GM12878 (cell line): Measurements from ENCODE around the gene RELT. TPM values are rescaled to one million over a fixed set of nuclear protein-coding genes. Genes with fewer than 3 reads are reported as not detected.

ENCODE experiments used
- ATAC-seq: fragments of 200-7000 bp; cut with Tn5 transposase; 3 replicates; pipeline ENCODE4 v1.9.1; 2020; ENCODE audit warnings: mild to moderate bottlenecking, moderate library complexity
- BruUV-seq: library from RNA; stranded (reverse); fragments of 400-500 nt; replicated peaks from 2 replicates; lab custom pipeline; 2021; lab: Mats Ljungman, UMichigan
- CTCF ChIA-PET: fragments of 300-600 bp; sonication (Branson Sonifier 250); formaldehyde crosslinking; extraction: SDS; loops from one replicate; lab custom pipeline; 2021; ENCODE audit warnings: inconsistent platforms; lab: Yijun Ruan, JAX
- POLR2A ChIA-PET: fragments of 350-600 bp; formaldehyde crosslinking; extraction: SDS; loops from one replicate; lab custom pipeline; 2021; ENCODE audit warnings: inconsistent platforms; lab: Charles Lee
- RAD21 ChIA-PET: fragments of 300-600 bp; sonication (Branson Sonifier 250); formaldehyde crosslinking; loops from one replicate; lab custom pipeline; 2023; ENCODE audit warnings: antibody characterized with exemption; ENCODE audit not compliant: unreplicated experiment; lab: Charles Lee
- SMC1A ChIA-PET: fragments of 300-600 bp; sonication (Branson Sonifier 250); formaldehyde crosslinking; loops from one replicate; lab custom pipeline; 2023; ENCODE audit not compliant: unreplicated experiment, uncharacterized antibody; lab: Charles Lee
- DNase-seq: peaks from one replicate; pipeline ENCODE4 v3.0.0-alpha.2; 2011; ENCODE audit warnings: low read depth, low spot score
- FAIRE-seq: peaks from 3 replicates; lab custom pipeline; 2011; peaks lifted over from hg19 to GRCh38; lab: Jason Lieb, UNC
- H2AFZ ChIP-seq: 2 replicates; pipeline ENCODE4 v1.6.0; 2011; ENCODE audit warnings: low read depth, low read length, control low read depth; ENCODE audit not compliant: control insufficient read depth
- H3K27ac ChIP-seq: 2 replicates; pipeline ENCODE4 v1.5.1; 2011; ENCODE audit warnings: control low read depth; ENCODE audit not compliant: control insufficient read depth, insufficient read depth
- H3K27me3 ChIP-seq, 2 experiments: replicated peaks in 1 of 2; 2 replicates each; pipeline versions ENCODE4 v1.6.0 to v1.6.1; 2011; ENCODE audit warnings: low read length in 1 of 2; ENCODE audit not compliant: control insufficient read depth in 2 of 2, insufficient read depth in 2 of 2
- H3K36me3 ChIP-seq, 2 experiments: 2 replicates each; pipeline ENCODE4 v1.5.1; 2011; ENCODE audit warnings: low read length in 1 of 2; ENCODE audit not compliant: control insufficient read depth in 2 of 2, insufficient read depth in 2 of 2
- H3K4me1 ChIP-seq: 2 replicates; pipeline ENCODE4 v1.6.1; 2011; ENCODE audit warnings: mild to moderate bottlenecking, low read length, moderate library complexity, mixed read lengths; ENCODE audit not compliant: control insufficient read depth, insufficient read depth
- H3K4me2 ChIP-seq: 2 replicates; pipeline ENCODE4 v1.6.0; 2011; ENCODE audit warnings: control low read depth; ENCODE audit not compliant: control insufficient read depth, insufficient read depth
- H3K4me3 ChIP-seq: fragments of 200-600 bp; sonication (generic); 2 replicates; pipeline ENCODE4 v1.5.1; 2016
- H3K79me2 ChIP-seq: 2 replicates; pipeline ENCODE4 v1.6.0; 2011; ENCODE audit warnings: low read length; ENCODE audit not compliant: control insufficient read depth, insufficient read depth
- H3K9ac ChIP-seq: 2 replicates; pipeline ENCODE4 v1.8.0; 2011; ENCODE audit warnings: low read length, control low read depth, mixed read lengths; ENCODE audit not compliant: control insufficient read depth, insufficient read depth
- H3K9me3 ChIP-seq: replicated peaks from 3 replicates; pipeline ENCODE4 v1.5.1; 2011; ENCODE audit warnings: mild to moderate bottlenecking, low read length; ENCODE audit not compliant: control insufficient read depth, insufficient read depth
- H4K20me1 ChIP-seq: 2 replicates; pipeline ENCODE4 v1.6.0; 2011; ENCODE audit not compliant: control insufficient read depth, insufficient read depth
- CBFB ChIP-seq: IDR thresholded peaks from 2 replicates; pipeline ENCODE4 v1.6.1; 2016; ENCODE audit warnings: antibody characterized with exemption, low read depth
- CEBPB ChIP-seq, 2 experiments: fragments of 150-350 bp in 1 of 2; IDR thresholded peaks; 2 replicates each; pipeline ENCODE4 v1.6.1; 2012 to 2014; ENCODE audit warnings: low read depth in 2 of 2, low read length in 2 of 2, borderline replicate concordance in 1 of 2, inconsistent platforms in 1 of 2
- EGR1 ChIP-seq, 2 experiments: IDR thresholded peaks; 1 replicate in 1 of 2; 2 replicates in 1 of 2; pipeline ENCODE4 v1.6.1; 2011 to 2012; ENCODE audit warnings: low read depth in 2 of 2, low read length in 2 of 2, borderline replicate concordance in 1 of 2, mild to moderate bottlenecking in 1 of 2, moderate library complexity in 1 of 2
- HDAC6 ChIP-seq: fragments of 200-600 bp; sonication (generic); IDR thresholded peaks from one replicate; pipeline ENCODE4 v1.8.0; 2017; ENCODE audit warnings: antibody characterized with exemption; ENCODE audit not compliant: unreplicated experiment
- IKZF1 ChIP-seq: fragments of 450-650 bp; conservative IDR thresholded peaks from 2 replicates; pipeline ENCODE4 v1.6.1; 2017; ENCODE audit warnings: antibody characterized with exemption, mild to moderate bottlenecking
- MEF2A ChIP-seq: IDR thresholded peaks from 2 replicates; pipeline ENCODE4 v1.6.1; 2011; ENCODE audit warnings: low read depth, mild to moderate bottlenecking, low read length, moderate library complexity; ENCODE audit not compliant: insufficient read depth
- NFYB ChIP-seq: IDR thresholded peaks from 2 replicates; pipeline ENCODE4 v1.6.1; 2011; ENCODE audit warnings: low read depth, mild to moderate bottlenecking, low read length, improper control_type of control experiment, moderate library complexity; ENCODE audit not compliant: insufficient read depth
- POLR2A ChIP-seq: IDR thresholded peaks from 2 replicates; pipeline ENCODE4 v1.6.1; 2011; ENCODE audit warnings: low read depth, mild to moderate bottlenecking, low read length
- POU2F2 ChIP-seq: IDR thresholded peaks from 3 replicates; pipeline ENCODE4 v1.6.1; 2011; ENCODE audit warnings: low read depth, mild to moderate bottlenecking, low read length, borderline replicate concordance
- TAF1 ChIP-seq: IDR thresholded peaks from 2 replicates; pipeline ENCODE4 v1.6.1; 2011; ENCODE audit warnings: mild to moderate bottlenecking, low read depth, low read length, borderline replicate concordance
- WGBS: methylation state at CpG from one replicate; pipeline ENCODE4 v1.1.6; 2016; ENCODE audit warnings: low lambda C conversion rate; ENCODE audit not compliant: insufficient replicate concordance, insufficient coverage; ENCODE audit errors: missing lambda C conversion rate; 5-methylcytosine and 5-hydroxymethylcytosine counted together
- in situ Hi-C: fragments of 300-500 bp; cut with MboI; formaldehyde crosslinking; loops from 9 replicates; pipeline ENCODE4 v1.14.3; 2018; ENCODE audit warnings: mixed read lengths
- intact Hi-C: fragments of 100-400 bp; cut with micrococcal nuclease; formaldehyde crosslinking; loops from one replicate; pipeline ENCODE4 v1.14.2; 2022; ENCODE audit not compliant: unreplicated experiment
- polyA plus RNA-seq, 11 experiments: library from polyadenylated mRNA; depleted of rRNA in 4 of 11; unstranded in 6 of 11; stranded (reverse) in 5 of 11; fragments of >200 nt; fragmentation: Nextera tagmentation in 4 of 11; fragmentation: Illumina TruSeq in 1 of 11; extraction: Ambion mirVana in 4 of 11; extraction: Trizol in 1 of 11; gene quantifications; 1 replicate in 1 of 11; 2 replicates in 10 of 11; pipeline versions ENCODE4 v1.2.1 to v1.2.3, GENCODE V29; 2011 to 2016; ENCODE audit warnings: inconsistent platforms in 2 of 11, missing spikeins in 2 of 11, low read depth in 1 of 11
- total RNA-seq, 4 experiments: library from RNA; depleted of rRNA in 3 of 4; stranded (reverse); fragments of >200 nt in 3 of 4; fragmentation: Illumina TruSeq in 1 of 4; extraction: Trizol in 1 of 4; gene quantifications; 2 replicates each; pipeline versions ENCODE4 v1.2.1 to v1.2.3, GENCODE V29; 2013 to 2021
- TF ChIP-seq, protein P1 (sequence below): fragments of 450-650 bp; conservative IDR thresholded peaks from 2 replicates; pipeline ENCODE4 v1.6.1; 2017; ENCODE audit warnings: mild to moderate bottlenecking, moderate library complexity
- TF ChIP-seq, protein P2 (sequence below): fragments of 450-650 bp; formaldehyde crosslinking; IDR thresholded peaks from 2 replicates; pipeline ENCODE4 v1.4.0; 2020; ENCODE audit warnings: mild to moderate bottlenecking, moderate library complexity

Gene RELT
- total and polyA plus RNA-seq, 10 of the 15 experiments (the other 5 are each of a cell fraction or from before 2014, with no cell fraction given) = 1.2 to 28.5 (median 10.8) TPM

DNA sequence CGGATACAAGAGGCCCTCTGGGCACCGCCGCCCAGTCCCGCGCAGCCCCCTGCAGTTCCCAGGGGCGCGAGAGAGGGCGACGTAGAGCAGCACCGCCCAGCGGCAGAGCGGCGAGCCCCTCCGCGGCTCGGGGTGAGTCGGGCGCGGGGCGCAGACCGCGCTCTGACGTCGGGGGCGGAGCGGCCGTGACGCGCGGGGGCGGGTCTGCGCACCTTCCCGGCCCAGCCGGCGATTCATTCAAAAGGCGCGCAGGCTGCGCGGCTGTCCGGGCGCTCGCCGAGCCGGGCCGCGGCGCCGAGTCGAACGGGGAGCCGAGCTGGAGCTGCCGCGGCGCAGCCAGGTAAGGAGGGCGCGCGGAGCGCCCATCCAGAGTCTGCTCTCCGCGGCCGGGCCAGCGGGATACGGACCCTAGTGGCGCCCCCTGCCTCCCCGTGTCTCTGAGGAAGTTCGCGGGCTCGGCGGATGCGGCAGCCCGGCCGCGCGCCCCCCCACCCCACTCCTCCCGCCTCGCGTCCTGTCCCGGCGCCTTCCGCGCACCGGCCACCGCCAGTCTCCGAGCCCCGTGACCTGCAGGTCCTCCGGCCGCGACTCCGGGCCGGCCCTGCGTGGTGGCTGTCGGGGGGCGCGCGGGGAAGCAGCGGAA, at the start of gene RELT (continued):
- TF ChIP-seq CEBPB (IDR thresholded peaks at IDR 0.05; ENCODE audit: borderline replicate concordance in 1 of 2, low read depth in 2 of 2, low read length in 2 of 2) (no peak), POU2F2 (peak; percentile 94), TAF1 (peak; percentile 94), HDAC6 (peak; percentile 79)
- TF ChIP-seq, protein P1, sequence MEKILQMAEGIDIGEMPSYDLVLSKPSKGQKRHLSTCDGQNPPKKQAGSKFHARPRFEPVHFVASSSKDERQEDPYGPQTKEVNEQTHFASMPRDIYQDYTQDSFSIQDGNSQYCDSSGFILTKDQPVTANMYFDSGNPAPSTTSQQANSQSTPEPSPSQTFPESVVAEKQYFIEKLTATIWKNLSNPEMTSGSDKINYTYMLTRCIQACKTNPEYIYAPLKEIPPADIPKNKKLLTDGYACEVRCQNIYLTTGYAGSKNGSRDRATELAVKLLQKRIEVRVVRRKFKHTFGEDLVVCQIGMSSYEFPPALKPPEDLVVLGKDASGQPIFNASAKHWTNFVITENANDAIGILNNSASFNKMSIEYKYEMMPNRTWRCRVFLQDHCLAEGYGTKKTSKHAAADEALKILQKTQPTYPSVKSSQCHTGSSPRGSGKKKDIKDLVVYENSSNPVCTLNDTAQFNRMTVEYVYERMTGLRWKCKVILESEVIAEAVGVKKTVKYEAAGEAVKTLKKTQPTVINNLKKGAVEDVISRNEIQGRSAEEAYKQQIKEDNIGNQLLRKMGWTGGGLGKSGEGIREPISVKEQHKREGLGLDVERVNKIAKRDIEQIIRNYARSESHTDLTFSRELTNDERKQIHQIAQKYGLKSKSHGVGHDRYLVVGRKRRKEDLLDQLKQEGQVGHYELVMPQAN = peak; percentile 96

DNA sequence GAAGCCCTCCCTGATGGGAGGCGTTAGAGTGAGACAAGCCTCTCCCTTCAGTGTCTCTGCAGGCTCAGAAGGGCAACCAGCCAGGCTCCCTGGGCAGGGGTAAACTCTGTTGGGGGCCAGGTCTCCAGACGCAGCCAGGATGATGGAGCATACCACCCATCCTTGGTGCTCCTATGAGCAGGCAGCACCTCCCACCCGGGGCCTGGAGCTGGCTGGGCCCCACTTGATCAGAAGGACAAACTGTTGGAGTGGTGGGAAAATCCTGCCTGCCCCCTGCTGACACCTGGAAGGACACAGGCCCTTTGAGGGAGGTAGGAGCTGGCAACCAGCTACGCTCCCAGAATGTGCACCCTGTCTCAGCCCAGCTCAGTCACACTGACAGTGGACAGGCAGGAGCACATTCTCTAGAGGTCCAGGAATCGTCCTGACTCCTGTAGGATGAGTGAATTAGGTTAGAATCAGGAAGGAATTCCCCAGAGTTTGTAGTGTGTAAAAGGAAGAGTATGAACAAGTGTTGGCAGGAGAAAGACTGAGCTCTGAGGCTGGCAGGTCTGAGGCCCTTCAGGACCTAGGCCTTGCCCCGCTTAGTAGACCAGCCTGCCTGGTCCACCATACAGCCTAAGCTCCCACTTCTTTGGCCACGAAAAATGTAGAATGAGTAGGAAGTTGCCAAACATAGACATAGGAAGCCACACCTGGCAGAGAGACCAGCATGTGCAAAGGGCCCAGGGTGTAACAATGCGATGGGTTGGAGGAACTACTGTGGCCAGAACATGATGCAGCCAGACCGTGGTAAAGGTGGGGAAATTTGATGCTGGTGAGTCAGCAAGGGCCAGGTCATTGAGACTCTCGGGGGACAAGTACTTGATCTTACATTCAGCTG, 49.0 kb upstream of the RELT start:
- CTCF ChIA-PET = interaction anchor here (1.1 to 7.6 kb wide), 13 partner anchors 10 to 61 kb away, joined by 3 to 126 read pairs (median 10); partner anchors contain the start of gene ARHGEF17
- in situ Hi-C loops = no loop called here
- TF ChIP-seq, protein P2, sequence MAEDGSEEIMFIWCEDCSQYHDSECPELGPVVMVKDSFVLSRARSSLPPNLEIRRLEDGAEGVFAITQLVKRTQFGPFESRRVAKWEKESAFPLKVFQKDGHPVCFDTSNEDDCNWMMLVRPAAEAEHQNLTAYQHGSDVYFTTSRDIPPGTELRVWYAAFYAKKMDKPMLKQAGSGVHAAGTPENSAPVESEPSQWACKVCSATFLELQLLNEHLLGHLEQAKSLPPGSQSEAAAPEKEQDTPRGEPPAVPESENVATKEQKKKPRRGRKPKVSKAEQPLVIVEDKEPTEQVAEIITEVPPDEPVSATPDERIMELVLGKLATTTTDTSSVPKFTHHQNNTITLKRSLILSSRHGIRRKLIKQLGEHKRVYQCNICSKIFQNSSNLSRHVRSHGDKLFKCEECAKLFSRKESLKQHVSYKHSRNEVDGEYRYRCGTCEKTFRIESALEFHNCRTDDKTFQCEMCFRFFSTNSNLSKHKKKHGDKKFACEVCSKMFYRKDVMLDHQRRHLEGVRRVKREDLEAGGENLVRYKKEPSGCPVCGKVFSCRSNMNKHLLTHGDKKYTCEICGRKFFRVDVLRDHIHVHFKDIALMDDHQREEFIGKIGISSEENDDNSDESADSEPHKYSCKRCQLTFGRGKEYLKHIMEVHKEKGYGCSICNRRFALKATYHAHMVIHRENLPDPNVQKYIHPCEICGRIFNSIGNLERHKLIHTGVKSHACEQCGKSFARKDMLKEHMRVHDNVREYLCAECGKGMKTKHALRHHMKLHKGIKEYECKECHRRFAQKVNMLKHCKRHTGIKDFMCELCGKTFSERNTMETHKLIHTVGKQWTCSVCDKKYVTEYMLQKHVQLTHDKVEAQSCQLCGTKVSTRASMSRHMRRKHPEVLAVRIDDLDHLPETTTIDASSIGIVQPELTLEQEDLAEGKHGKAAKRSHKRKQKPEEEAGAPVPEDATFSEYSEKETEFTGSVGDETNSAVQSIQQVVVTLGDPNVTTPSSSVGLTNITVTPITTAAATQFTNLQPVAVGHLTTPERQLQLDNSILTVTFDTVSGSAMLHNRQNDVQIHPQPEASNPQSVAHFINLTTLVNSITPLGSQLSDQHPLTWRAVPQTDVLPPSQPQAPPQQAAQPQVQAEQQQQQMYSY (CRISPR knock-in tag) = no peak
- no peak for TF ChIP-seq HDAC6
- TF ChIP-seq POLR2A = no peak
- TF ChIP-seq CBFB = 0 out of 2 replicates have a peak, but pooled peaks have one; percentile 42
- TF ChIP-seq EGR1 (IDR thresholded peaks at IDR 0.05; ENCODE audit: borderline replicate concordance in 1 of 2, low read depth in 2 of 2, low read length in 2 of 2) = no peak
- TF ChIP-seq MEF2A = no peak
- TF ChIP-seq NFYB = no peak
- TF ChIP-seq IKZF1 = peak; percentile 41; the same call in 1 of the 2 replicates

More for the DNA sequence above, 49.0 kb upstream of the RELT start:
- peak overlapping the region; percentile 15; the same call in 1 of the 2 replicates for H3K9ac ChIP-seq
- H3K27me3 ChIP-seq = no peaks in the 10 kb centered on the region
- H3K9me3 ChIP-seq = no peaks in the 10 kb centered on the region
- FAIRE-seq = peak; percentile 56
- no peaks in the 10 kb centered on the region for H4K20me1 ChIP-seq
- peaks cover 65% of the 10 kb centered on the region for H3K4me1 ChIP-seq
- H3K4me3 ChIP-seq = no peak overlapping the region; the same call in 1 of the 2 replicates
- RAD21 ChIA-PET = interaction anchor here (0.6 to 10.5 kb wide), 15 partner anchors 8 to 436 kb away, joined by 3 to 115 read pairs (median 4); partner anchors contain the start of gene ARHGEF17
- 54% methylated on average over 10 of the region's 10 CpGs for WGBS
- H3K36me3 ChIP-seq = no peaks in the 10 kb centered on the region; a peak in 1 of 4 replicates
- H3K79me2 ChIP-seq = 0 out of 2 replicates have a peak, but pooled peaks cover 1% of the 10 kb centered on the region
- DNase-seq = peak; percentile 73
- no TSS peak for BruUV-seq
- no peak overlapping the region; the same call in 1 of the 2 replicates for H3K4me2 ChIP-seq
- POLR2A ChIA-PET = interaction anchor here (0.8 to 6.3 kb wide), 9 partner anchors 8 to 134 kb away, joined by 3 to 78 read pairs (median 5); partner anchors contain the start of gene ARHGEF17
- H3K27ac ChIP-seq = peak overlapping the region; percentile 99
- peak; percentile 70 for ATAC-seq
- H2AFZ ChIP-seq = no peak overlapping the region; the same call in 1 of the 2 replicates
- intact Hi-C loops = no loop called here
- SMC1A ChIA-PET = interaction anchor here (0.5 to 11.8 kb wide), 12 partner anchors 8 to 264 kb away, joined by 3 to 106 read pairs (median 4); partner anchors contain the start of gene ARHGEF17
